Measurements from ENCODE around the gene NEURL1.
"Not testable (repeated sequence)": the region's sequence is repeated elsewhere in the genome, so short reads cannot be mapped to it uniquely, and the experiment has no call there.

NEURL1 gene

GRCh38 chr10:103589074-103589630 lies 95.6 kb downstream of the NEURL1 start:
- no peak for DNase-seq

GRCh38 chr10:103590060-103590459 lies 96.6 kb downstream of the NEURL1 start:
- no peak for DNase-seq

GRCh38 chr10:103590744-103591291 lies 97.3 kb downstream of the NEURL1 start:
- no peak for DNase-seq

GRCh38 chr10:103592186-103593021 lies 98.9 kb downstream of the NEURL1 start:
- peak; percentile 53 for DNase-seq

GRCh38 chr10:103593022-103593570 lies 99.6 kb downstream of the NEURL1 start:
- no peak for DNase-seq

GRCh38 chr10:103595933-103596726 lies 102.6 kb downstream of the NEURL1 start:
- no peak for DNase-seq

GRCh38 chr10:103597003-103597402 lies 103.5 kb downstream of the NEURL1 start:
- no peak for DNase-seq

- DNase-seq: peak; percentile 29
Measured at GRCh38 chr10:103598654-103599115, 105.2 kb downstream of the NEURL1 start.

GRCh38 chr10:103599211-103599610 lies 105.7 kb downstream of the NEURL1 start:
- DNase-seq: no peak

GRCh38 chr10:103599907-103600306 lies 106.4 kb downstream of the NEURL1 start:
- no peak for DNase-seq

GRCh38 chr10:103600325-103600724 lies 106.8 kb downstream of the NEURL1 start:
- no peak for DNase-seq

- no peak for DNase-seq
Measured at GRCh38 chr10:103600956-103601569, 107.6 kb downstream of the NEURL1 start.

GRCh38 chr10:103602028-103602851 lies 108.7 kb downstream of the NEURL1 start:
- no peak for DNase-seq

GRCh38 chr10:103602852-103603155 lies 109.3 kb downstream of the NEURL1 start:
- no peak for DNase-seq

GRCh38 chr10:103603382-103603781 lies 109.9 kb downstream of the NEURL1 start:
- DNase-seq: no peak

GRCh38 chr10:103605359-103606096 lies 112.0 kb downstream of the NEURL1 start:
- DNase-seq: peak; percentile 56

- not testable (repeated sequence) for DNase-seq
Measured at GRCh38 chr10:103606097-103606438, 112.6 kb downstream of the NEURL1 start.

GRCh38 chr10:103607051-103607450 lies 113.5 kb downstream of the NEURL1 start:
- not testable (repeated sequence) for DNase-seq

GRCh38 chr10:103608056-103608455 lies 114.6 kb downstream of the NEURL1 start:
- not testable (repeated sequence) for DNase-seq

GRCh38 chr10:103609231-103610082 lies 116.0 kb downstream of the NEURL1 start:
- DNase-seq: no peak

All from CD4-positive, alpha-beta T cell treated with Interleukin-6 for 4 hours (primary cell).